Left kidney (tissue), 2 donors: ENCODE measurements around the gene NAIF1. TPM values are rescaled to one million over a fixed set of nuclear protein-coding genes. Genes with fewer than 3 reads are reported as not detected.
"Not testable (repeated sequence)": the region's sequence is repeated elsewhere in the genome, so short reads cannot be mapped to it uniquely, and the experiment has no call there.

Experiments used
- DNase-seq: peaks from one replicate; pipeline ENCODE4 v3.0.0-alpha.2; 2013
- polyA plus RNA-seq: library from polyadenylated mRNA; unstranded; fragments of 120-200 nt; gene quantifications from one replicate; pipeline ENCODE4 v1.2.1, GENCODE V29; 2013; ENCODE audit not compliant: insufficient read length

The NAIF1 gene
- polyA plus RNA-seq, 1 donor: 10.8 TPM

DNA sequence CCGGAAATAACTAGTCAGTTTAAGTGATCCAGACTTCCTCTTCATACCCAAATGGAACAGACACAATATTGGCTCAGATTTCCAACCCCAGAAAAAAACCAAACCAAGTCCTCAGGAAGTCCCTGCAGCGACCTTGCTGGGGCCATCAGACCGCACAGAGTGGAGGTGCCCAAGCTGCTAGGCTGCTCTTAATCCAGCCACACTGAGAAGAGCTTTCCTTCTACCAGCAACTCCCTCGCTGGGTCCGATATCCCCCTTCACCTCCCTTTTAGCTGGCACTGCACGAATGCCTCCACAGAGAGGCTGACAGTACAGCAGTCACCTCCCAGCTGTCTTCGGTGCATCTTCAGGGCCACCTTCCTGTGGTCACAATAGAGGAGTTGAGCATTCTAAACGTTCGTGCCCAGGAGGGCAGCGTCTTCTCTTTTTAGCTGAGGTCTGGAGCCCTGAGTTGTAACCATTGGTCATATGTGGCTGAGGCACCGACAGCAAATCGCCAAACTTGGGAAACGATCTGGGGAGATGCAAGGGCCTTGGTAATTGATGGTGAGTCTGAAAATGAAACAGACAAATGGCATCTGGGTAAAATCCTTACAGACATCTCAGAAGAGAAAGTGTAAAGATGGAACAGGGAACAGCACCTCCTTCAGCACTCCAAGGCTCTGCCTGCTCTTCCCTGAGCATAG lies 5.7 kb downstream of the NAIF1 start:
- no peak for DNase-seq

DNA sequence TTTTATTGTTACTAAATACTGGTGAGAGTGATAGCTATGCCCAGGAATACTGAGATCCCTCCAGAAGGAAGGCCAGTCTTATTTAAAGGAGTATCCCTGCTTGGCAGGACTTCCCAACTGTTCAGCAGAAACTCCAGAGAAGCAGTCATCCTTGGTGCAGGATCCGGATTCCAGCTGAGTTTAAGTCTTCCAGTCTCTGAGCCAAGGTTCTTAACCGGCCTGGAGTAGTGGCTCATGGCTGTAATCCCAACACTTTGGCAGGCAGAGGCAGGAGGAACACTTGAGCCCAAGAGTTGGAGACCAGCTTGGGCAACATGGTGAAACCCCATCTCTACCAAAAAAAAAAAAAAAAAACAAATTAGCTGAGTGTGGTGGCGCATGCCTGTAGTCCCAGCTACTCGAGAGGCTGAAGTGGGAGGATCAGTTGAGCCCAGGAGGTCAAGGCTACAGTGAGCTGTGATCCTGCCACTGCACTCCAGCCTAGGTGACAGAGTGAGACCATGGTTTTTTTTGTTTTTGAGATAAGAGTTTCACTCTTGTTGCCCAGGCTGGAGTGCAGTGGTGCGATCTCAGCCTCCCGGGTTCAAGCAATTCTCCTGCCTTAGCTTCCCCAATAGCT lies 7.6 kb downstream of the NAIF1 start:
- DNase-seq: no peak

DNA sequence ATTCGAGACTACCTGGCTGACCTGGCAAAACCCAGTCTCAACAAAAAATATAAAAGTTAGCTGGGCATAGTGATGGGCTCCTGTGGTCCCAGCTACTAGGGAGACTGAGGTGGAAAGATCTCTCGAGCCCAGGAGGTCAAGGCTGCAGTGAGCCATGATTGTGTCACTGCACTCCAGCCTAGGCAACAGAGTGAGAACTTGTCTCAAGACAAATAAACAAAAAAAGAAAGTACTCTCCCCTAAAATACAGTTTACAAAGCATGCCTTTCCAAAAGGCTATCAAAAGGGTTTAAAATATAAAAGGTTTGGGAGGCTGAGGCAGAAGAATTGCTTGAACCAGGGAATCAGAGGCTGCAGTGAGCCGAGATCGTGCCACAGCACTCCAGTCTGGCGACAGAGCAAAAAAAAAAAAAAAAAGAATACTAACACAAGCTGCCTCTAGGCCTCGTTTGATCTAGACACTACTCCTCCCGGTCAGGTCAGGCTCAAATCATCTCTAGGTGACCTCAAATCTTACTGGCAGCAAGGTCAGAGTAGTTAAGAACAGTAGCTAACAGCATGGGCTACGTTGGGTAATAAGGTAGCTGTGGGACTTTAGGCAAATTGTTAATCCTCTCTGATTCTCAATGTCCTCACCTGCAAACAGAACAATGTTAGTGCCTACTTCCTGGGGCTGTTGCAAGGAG lies 9.3 kb downstream of the NAIF1 start:
- DNase-seq: no peak

DNA sequence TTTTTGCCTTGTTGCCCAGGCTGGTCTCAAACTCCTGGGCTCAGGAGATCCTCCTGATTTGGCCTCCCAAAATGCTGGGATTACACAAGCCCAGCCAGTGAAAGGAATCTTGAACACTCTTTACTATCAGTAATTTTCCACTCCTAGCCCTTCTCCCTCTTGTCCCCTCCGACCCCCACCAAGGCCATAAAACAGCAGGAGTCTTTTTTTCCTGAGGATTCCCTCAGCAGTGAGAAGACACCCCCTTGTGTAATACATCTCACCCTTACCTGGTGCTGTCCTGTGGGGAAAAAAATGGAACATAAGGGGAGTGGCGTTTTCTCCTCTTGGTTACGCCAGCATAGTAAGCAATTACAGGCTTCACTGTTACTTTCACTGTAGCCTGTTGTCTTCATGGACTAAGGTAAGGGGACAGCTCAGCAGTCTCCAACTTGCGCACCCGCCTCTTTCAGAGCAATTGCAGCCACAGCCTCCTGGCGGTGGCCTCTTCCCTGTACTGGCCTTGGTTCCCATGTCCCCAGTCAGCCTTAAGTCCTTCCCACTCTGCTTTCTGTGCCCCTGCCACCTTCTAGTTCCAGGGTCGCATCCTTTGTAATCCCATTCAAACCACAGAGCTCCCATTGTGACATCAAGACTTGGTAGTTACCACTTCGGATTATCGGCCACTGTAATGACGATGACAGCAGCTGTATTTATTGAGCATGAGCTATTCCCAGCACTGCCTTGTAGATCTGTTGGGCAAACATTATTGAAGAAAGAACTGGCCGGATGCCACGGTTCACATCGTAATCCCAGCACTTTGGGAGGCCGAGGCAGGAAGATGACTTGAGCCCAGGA lies 10.0 kb downstream of the NAIF1 start:
- DNase-seq: no peak

DNA sequence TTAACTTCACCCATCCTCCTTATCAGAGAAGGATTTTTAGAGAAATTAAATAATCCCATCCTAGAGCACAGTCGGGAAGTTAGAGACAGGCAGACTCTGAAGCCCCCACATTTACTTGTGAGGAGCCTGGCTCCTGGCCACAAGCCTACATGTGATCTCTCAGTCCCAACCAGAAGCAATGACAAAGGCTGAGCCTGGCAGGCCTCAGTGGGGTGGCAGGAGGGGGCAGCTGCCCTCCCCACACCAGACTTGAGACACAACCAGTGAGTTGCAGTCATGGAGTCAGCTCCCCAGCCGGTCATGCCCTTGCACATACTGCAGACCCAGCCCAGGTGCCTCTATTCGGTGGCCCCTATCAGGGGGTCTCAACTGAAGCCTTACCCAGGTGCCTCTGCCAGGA lies 11.0 kb downstream of the NAIF1 start:
- DNase-seq: no peak

DNA sequence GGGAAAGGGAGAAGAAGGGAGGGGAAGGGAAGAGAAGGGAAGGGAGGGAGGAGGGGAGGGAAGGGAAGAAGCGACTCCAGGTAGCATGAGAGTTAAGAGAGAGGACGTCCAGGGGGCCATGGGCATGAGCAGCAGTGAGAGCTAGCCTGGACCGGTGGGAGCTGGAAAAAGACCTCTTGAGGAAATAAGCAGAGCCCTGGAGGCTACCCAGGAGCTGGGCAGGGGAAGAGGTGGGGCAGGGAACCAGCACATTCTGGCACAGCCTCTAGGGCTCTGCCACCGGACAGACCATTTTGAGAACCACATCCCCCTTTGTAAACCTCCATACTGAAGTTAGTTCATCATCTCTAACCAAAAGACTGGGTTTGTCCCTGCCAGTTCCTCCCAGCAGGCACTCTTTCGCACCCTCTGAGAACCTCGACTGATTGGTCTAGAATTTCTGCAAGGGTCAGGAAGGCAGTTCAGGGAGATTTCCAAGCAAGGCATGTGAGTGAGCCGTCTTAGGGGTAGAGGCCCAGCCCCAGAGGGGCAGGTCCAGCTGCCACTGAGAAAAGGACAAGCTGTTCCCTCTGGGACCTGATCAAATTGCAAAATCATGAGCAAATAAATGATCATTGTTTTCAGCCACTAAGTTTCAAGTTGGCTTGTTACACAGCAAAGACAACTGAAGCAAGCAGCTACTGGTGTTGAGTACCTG lies 11.6 kb downstream of the NAIF1 start:
- DNase-seq: no peak

DNA sequence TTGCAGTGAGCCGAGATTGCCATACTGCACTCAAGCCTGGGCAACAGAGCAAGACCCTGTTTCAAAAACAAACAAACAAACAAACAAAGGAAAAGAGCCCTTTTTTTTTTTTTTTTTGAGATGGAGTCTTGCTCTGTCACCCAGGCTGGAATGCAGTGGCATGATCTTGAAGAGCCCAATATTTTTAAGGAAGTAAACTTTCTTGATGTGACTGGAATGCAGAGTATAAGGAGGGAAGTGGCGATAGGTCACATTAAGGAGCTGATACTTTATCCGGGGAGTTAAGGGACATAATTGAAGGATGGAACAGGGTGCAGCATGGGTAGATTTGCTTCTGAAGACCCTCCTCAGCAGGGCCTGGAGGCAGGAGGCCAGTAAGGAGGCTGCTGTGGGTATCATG lies 13.0 kb downstream of the NAIF1 start:
- no peak for DNase-seq

DNA sequence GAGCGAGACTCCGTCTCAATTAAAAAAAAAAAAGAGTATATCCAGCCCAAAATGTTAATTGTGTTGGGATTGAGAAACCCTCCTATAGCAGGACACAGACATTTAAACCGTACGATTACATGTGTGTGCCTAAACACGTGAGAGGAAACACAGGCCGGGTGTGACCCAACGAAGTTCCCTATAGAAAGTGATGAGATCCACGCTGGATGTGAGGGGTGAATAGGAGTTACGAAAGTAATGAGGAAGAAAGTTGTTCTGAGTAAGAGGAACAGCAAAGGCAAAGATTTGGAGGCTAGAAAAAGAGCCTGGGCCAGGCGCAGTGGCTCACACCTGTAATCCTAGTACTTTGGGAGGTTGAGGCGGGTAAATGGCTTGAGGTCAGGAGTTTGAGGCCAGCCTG lies 13.6 kb downstream of the NAIF1 start:
- DNase-seq: no peak

DNA sequence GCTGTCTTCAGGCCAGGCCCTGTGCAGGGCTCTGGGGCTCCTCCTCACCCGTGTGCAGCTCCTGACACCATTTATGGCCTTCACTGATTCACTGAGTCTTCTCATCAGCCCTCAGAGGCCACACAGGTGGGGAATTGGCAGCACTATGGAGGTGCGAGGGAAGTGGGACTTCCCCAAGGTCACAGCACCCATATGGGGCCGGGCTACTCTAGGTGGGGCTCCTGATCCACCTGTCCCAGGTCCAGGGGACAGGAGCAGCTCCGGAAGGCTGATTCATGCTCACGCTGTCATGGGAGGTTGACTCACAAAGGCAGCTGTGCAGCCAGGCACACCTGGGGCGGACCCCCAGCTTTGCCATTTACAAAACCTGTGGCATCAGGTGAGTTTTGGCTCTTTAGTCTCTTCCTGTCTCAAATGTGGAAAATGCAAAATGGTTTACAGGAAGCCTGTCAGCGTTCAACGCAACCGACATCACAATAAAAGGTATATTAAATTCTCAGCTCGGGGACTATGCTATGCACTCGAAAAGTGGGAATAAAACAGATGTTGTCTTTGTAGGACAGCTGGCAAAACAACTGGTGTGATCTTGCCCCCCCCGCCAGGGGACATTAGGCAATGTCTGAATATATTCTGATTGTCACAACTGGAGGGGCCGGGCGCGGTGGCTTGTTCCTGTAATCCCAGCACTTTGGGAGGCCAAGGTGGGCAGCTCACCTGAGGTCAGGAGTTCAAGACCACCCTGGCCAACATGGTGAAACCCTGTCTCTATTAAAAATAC lies 15.0 kb downstream of the NAIF1 start:
- no peak for DNase-seq

DNA sequence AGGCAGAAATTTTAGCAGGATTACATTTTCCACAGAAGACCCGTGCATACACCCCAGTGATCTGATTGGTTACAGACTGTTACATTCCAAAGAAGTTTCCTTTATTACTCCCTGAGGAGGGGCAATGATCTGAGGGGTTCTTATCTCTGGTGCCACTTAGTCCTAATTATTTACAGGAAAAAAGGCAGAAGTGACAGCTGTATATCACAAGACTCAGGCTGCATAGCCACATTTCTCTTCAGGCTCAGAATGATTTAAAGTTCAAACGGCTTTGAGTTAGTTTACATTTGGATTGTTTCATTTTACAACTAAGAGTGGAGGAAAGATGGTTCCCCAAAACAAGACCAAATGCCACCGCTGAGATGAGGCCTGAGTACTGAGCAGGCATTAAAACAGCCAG lies 17.3 kb downstream of the NAIF1 start:
- DNase-seq: no peak

DNA sequence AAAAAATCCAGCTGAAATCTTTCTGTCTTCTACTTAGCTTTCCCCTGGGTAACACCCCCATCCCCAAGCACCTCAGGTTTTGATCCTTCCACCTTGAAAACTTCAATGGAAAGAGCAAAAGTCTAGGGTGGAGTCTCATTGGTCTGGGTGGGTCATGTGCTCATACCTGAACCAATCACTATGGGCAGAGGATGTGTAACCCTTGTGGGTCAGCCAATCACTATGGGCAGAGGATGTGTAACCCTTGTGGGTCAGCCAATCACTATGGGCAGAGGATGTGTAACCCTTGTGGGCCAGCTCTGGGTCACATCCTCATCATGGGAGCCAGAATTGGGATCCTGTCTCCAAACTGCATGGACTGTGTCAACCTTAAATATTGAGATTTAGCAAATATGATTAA lies 18.5 kb downstream of the NAIF1 start:
- DNase-seq: no peak

DNA sequence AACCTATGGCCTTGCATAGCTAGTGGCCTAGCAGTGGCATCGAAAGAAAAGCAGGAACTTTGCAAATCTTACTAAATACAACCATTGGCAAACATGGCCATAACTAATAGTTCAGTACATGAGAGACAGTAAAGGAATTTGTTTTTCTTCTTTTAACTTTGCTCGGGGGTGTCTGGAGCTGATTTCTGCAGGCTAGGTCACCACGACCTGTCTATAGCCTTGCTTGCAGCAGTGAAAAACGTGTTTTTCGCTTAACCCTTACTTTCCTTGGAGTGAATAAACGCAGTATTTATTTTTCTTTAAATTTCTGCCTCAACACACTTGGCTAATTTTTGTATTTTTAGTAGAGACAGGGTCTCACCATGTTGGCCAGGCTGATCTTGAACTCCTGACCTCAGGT lies 19.9 kb downstream of the NAIF1 start:
- DNase-seq: no peak

DNA sequence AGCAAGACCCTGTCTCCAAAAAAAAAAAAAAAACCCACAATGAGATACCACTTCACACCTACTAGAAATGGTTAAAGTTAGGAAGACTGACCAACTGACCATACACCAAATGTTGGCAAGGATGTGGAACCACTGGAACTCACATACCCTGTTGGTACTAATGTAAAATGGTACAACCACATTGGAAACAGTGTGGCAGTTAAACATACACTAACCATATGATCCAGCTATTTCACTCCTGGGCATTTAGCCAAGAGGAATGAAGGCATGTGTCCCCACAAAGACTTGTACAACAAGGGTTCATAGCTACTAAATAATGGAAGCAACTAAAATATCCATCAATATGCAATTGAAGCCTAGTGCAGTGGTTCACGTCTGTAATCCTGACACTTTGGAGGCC lies 21.3 kb downstream of the NAIF1 start:
- no peak for DNase-seq

DNA sequence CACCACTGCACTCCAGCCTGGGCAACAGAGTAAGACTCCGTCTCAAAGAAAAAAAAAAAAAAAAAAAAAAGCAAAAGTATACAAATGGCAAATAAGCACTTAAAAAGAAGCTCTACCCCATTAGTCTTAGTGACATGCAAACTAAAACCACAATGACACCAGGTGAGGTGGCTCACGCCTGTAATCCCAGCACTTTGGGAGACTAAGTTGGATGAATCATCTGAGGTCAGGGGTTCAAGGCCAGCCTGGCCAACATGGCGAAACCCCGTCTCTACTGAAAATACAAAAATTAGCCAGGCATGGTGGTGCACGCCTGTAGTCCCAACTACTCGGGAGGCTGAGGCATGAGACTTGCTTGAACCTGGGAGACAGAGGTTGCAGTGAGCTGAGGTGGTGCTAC lies 21.7 kb downstream of the NAIF1 start:
- DNase-seq: not testable (repeated sequence)

DNA sequence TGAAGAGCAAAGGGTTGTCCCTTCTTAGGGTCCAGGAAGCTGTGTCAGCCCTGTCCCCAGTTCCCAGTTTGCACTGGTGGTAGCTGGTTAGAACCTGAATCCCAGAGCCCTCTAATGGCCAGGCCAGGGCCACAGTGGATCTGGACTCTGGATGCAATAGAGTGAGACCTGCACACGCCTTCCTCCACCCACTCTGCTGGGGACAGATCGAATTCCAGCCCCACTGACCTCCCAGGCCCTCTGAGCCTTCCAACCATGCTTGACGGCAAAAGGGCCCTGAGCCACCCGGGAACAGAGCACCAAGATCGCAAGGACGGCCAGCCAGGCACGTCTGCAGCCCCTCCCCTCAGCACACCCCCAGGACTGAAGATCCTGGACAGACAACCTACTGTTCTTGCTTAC lies 23.7 kb downstream of the NAIF1 start:
- no peak for DNase-seq

DNA sequence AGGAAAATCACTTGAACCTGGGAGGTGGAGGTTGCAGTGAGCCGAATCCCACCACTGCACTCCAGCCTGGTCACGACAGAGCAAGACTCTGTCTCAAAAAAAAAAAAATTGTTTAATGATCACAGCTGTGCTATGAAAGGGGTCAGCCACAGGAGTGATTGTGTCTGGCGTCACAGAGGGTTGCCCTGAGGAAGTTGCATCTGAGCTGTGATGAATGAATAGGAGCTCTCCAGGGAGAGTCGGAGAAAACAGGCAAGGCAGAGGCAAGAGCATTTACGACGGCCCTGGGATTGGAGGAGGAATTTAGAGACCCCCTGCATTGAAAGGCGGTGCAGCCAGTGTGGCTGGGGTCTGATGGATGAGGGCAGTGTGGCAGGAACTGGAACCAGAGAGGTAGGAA lies 25.1 kb downstream of the NAIF1 start:
- DNase-seq: no peak

DNA sequence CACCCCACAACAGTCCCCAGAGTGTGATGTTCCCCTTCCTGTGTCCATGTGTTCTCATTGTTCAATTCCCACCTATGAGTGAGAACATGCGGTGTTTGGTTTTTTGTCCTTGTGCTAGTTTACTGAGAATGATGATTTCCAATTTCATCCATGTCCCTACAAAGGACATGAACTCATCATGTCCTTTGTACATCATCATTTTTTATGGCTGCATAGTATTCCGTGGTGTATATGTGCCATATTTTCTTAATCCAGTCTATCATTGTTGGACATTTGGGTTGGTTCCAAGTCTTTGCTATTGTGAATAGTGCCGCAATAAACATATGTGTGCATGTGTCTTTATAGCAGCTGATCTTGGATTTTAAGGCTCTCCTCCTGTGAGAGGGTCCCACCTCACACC lies 26.3 kb downstream of the NAIF1 start:
- DNase-seq: not testable (repeated sequence)

DNA sequence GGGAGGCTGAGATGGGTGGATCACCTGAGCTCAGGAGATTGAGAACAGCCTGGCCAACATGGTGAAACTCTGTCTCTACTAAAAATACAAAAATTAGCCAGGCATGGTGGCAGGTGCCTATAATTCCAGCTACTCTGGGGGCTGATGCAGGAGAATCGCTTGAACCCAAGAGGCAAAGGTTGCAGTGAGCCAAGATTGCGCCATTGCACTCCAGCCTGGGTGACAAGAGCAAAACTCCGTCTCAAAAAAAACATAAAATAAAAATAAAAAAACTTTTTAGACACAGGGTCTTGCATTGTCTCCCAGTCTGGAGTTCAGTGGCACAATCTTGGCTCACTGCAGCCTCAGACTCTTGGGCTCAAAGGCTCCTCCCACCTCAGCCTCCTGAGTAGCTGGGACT lies 30.6 kb downstream of the NAIF1 start:
- DNase-seq: not testable (repeated sequence)

DNA sequence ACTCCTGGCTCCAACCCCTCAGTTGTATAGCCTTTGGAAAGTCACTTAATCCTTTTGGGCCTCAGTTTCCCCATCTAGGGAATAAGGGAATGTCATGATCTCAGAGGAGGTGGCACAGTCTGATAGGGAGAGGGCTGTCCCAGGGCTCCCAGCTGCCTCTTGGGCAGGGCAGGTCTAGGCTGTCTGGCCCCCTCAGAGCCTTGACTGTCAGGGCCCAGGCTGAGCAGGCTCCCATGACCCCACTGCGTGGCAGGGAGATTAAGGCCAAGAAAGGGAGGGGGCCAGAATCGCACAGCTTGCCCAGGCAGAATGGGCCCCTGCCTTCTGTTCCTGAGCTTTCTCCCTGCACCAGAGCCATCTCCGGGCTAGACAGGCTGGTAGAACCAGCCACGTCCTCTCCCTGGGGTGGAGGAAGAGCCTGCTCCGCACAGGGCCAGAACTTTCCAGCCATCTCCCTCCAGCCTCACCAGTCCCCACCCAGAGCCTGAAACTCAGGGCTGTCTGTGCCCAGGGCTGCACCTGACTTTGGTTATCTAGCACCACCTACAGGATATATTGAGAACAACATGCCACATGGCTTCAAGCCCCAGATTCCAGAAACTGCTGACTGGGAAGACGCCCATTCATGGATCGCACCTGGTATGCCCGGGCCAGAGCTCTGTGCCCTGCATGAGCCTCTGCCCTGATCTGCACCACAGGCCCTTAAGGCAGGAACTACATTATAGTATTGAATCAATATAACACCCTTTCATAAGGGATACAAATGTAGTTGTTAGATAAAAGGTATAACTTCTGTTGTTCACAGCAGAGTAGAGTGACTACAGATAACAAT lies 32.1 kb downstream of the NAIF1 start:
- peak; percentile 68 for DNase-seq

DNA sequence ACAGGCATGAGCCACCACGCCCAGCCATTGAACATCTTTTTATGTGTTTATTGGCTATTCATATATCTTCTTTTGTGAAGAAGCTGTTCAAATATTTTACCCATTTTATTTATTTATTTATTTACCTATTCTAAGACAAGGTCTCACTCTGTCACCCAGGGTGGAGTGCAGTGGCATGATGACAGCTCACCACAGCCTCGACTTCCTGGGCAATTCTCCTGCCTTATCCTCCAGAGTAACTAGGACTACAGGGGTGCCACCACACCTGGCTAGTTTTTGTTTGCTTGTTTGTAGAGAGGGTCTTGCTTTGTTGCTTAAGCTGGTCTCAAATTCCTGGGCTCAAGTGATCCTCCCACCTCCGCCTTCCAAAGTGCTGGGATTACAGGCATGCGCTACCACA lies 33.5 kb downstream of the NAIF1 start:
- DNase-seq: no peak
